SKM-1 (cell line): ENCODE results near the gene AFF3.
"Not testable (repeated sequence)": the region's sequence is repeated elsewhere in the genome, so short reads cannot be mapped to it uniquely, and the experiment has no call there.

Experiments used
- DNase-seq: peaks from one replicate; lab custom pipeline; 2025; ENCODE audit not compliant: unreplicated experiment; lab: John Stamatoyannopoulos, UW

AFF3 gene

DNA sequence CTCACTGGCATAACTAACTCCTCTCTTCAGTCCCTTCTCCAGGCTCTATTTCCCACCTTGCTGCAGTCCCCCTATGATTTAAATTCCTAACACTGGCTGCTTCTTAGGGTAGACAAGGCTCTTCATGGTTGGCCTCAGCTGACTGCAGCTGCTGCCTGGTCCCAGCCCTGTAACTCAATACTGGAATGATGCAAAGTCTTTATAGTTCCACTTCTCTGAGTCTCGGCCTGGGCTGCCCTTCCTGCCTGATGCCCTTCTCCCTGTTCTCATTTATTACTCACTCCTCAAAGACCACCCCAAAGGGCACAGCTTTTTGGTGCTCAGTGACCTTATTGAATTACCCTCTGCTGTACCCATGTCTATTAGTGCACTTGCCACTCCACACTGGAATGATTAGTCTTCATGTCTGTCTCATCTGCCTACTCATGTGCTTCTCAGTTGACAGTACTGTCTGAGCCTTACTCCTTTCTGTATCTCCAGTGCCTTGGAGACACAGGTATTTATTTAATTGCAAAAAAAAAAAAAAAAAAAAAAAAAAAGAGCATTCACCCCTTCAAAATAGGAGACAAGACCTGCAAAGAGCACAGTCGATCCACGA, 453.1 kb downstream of the AFF3 start:
- DNase-seq: no peak

DNA sequence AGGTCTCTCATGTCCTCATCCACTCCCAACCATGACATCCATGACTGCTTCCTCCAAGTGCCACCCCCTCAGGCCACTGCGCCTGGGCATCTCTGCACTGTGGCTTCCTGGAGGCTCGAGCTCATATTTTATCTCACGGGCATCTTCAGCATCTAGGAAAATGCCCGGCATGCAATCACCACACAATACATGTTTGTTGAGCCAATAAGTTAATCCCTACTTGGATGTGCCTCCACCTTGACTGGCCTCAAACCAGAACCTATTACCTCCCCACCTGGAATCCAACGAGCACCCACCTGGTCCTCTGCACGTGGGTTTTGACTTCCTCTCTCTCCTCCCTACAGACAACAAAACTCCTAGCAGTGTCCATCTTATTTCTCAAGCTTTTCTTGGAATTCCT, 453.7 kb downstream of the AFF3 start:
- no peak for DNase-seq

DNA sequence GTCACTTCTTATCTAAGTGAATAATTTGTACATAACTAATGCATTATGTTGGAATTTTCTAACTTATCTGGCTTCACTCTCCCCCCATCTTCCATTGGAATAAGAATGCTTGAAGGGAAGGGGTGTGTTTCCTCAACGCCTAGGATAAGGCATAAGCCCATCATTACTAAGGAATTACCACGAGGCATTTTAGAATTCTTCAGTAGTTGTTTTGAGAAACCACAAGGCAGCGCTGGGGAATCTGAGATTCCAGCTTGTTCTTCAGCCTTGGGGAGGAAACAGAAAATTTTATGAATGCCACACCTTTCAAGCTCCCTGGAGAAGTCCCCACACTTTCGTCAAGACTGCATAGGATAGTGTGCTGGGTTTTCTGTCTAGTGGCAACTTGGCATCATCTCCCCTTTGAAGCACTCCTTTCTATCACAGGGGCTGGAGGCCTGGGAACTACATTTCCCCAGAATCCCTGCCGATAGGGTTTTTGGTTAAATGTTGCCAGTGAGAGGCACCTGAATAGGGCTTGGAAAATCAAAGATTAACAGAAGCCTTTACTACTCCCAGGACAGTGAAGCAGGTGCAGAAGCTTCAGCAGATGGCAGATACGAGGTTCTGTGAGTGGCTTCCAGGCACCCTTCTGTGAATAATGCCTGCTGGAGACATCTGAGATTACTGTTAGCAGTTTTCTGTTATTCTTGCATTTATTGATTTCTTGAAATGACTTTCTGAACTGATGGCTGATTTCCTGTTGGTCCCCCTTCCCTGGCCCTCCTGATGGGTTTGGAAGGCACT, 459.9 kb downstream of the AFF3 start:
- DNase-seq: no peak

DNA sequence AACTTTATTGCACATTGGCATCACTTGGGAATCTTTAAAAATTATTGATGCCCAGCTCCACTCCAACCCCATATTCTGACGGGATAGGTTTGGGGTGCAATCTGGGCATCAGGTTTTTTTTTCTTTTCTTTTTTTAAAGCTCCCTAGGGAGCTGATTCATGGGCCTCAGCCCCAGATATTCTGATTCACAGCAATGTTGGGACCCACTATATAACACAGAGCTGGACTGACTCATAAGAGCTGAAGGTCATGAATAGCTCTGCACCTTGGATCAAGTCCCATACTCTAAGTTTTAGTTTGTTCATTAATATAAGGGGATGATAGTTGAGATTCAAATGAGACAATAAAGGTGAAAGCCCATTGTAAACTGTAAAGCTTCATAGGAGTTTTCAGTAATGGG, 461.4 kb downstream of the AFF3 start:
- no peak for DNase-seq

DNA sequence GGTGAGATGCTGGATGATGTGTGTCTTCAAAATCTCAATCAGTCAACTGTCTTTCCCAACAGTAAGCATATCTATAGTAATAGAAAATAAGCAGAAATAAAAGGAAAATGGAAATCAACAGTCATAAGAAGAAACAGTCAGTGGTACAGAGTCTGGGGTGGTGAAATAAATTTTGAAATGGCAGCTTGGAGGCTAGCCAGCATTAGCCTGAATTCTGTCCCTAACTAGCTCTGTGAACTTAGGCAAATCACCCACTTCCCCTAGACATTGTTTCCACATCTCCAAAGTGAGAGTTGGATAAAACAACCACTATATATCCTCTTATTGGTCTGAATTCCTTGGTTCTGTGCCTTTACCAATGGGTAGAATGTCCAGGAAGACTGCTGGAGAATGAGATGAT, 462.9 kb downstream of the AFF3 start:
- DNase-seq: peak; percentile 10

DNA sequence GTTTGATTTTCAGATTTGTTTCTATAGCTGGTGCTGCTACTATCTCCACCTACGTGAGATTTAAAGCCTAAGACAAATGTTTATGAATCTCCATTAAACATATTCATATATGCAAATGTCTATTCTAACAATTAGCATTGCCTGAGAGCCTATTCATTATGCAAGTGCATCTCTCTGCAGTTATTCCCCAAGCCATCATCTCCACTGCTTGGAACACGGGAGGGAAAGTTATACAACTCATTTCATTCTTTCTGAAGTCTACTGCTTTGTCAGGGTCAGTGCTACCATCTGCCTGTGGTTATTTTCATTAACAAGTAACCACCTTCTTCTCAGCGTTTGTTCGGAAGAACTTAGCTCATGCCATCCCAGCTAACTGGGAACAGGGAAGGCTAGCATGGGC, 463.8 kb downstream of the AFF3 start:
- DNase-seq: no peak

DNA sequence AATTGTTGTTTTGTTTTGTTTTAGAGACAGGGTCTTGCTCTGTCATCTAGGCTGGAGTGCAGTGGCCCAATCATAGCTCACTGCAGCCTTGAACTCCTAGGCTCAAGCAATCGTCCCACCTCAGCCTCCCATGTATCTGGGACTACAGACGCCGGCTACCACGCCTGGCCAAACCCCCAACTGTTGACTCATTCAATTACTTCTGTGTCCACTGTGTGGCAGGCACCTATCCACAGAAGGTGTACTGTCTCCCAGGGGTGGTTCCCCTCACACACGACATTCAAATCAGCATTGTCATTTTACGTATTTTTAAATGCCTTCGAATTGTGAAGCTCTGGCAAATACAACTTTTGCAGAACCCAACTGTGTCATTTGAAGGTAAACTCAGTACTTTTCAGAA, 464.6 kb downstream of the AFF3 start:
- no peak for DNase-seq

DNA sequence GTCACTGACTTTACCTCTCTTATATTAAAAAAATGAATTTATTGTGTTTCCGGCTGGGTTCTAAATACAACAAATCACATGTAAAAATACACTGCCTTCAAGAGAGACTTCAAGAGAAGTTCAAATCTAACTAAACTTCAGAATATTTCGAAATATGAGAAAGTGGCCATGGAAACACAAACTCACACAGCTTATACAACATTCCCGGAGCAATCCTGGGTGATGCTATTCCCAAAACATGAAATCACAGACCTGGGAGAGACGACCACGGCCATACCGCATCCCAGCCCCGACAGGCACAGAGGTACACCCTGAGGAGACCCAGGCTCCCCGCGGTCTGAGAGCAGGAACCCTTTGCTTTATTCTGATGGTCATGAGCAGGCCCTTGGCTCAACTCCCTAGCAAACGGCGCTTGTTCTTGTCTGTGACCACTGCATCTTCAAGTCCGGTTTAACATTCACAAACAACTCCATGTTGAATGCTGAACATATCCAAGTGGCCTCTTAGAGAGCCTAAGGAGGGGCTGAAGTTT, 467.2 kb downstream of the AFF3 start:
- no peak for DNase-seq

DNA sequence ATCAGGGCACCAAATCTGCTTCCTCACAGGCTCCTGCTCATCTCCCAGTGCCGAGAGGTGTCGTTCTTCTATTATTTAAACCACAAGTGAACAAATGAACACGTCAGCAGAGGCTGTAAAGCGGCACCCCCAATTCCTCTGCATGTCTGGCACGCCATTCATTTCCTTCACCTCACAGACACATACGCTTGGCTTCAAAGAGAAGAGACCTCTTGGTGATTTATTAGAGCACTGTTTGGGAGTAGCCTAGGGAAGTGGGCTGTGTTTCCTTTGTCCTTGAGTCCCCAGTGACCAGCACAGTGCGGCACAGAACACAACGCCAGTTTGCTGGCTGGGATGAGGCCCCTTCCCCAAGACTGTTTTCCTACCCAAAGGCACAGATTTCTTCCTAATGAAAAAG, 468.3 kb downstream of the AFF3 start:
- no peak for DNase-seq

DNA sequence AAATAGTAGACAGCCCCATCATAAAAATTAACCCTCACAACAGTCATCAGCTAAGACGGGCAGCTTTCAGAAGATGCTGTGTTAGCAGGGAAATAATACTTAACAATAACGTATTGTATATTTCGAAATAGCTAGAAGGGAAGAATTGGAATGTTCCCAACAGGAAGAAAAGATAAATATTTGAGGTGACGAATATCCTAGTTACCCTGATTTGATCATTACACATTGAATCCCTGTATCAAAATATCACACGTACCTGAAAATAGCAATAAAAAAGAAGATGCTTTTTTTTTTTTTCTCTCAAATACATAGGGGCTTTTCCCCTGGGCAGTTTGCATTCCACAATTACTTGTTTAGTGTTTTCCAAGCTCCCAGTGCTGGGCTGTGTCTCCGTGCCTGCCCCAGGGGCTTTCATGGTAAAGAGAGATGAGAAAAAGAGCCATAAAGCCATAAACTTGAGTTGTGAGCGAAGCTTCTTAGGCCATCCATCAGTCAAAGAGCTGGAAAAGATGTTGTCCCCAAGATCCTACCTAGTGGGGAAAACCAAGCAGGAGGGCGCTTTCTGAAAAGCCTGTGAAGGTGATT, 469.5 kb downstream of the AFF3 start:
- DNase-seq: no peak

DNA sequence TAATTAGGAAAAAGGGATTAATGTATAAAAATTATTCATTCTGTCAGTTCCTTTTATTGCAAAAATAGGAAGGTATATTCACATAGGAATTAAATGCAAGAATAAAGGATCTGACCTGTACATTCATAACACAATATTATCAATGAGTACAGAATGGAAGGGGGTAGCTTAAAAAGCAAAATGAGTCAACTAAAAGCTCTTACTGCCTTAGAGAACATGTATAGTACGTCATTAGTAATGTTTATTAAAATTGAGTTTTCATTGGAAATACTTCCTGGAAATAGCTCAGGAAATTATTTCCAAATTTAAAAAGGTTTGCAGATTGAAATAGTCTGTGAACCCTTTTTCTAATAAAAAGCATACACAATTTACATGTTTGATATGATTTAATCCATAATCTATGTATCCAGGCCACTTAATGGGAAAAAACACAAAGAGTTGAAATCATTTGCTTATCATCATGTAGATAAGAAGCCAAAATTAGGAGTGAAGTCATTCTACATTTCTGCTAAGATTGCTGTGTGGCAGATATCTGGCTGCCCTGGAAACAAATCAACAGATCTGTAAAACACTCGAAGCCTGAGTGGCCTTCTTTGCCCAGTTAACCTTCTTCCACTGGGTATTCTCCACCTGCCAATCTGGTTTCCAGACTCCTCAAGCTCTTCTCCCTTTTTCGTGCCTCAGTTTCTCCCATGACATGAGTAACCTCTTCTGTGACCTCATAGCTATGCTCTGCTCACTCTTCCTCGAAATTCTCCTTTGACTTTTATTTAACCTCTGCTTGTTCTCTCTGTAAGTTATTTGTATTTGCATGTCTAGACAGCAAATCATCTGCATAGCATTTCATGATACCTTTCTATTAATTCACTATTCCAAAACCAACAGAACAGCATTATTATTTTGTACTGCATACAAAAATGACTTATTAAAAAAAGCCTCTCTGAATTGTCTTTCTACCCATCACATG, 471.3 kb downstream of the AFF3 start:
- DNase-seq: no peak

DNA sequence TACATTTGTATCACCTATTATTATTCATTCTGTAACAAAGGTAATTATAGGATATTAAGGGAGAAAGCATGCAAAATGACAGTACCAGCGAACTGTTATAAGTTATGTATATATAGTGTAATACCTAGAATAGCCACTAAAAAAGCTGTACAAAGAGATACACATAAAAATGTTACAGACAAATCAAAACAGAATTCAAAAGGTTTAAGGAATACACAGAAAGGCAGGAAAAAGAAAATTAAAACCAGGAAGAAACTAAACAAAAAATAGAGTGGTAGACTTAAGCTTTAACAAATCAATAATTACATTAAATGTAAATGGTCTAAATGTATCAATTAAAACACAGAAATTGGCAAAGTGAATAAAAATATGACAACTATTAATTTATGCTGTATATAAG, 476.1 kb downstream of the AFF3 start:
- no peak for DNase-seq

DNA sequence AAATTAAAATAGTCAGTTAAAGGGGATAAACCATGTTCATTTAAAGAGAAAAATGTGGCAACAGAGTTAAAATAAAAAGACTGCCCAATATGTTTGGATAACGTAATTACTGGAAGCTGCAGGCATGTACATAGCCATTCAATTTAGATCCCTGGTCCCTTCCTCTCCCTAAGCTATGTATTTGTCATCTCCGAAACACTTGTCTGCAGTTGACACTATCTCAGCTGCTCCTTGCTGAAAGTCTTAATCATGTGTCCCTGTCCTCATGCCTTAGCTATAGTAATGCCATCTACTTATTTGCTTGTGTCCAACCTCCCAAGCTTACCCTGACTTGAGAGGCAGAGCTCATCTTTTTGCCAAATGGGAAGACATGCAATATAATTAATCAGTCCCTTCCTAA, 478.7 kb downstream of the AFF3 start:
- DNase-seq: no peak

DNA sequence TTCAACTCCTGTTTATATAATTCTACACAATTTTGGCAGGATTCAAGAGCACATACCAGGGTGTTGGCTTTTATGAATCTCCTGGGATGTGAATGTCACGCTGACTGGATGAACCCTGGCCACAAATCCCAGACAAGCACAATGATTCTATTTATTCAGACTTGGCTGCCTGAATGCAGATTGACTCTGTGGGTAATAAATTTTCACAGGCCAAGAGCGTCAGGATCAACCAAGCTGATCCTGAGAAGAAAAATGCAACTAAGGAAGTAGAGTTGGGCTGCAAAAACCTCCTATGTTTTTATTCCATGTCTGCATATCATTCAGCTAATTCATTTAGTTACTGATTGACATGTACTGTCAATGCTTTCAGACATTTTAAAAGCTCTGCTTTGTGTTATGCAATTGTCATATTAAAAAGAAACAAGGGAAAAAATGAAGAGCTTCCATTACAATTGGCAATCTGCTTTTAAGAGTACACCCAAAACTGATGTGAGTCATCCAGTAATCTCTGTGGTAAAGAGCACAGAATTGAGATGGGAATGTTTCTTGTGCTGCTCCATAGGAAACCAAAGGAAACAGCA, 479.5 kb downstream of the AFF3 start:
- DNase-seq: no peak

DNA sequence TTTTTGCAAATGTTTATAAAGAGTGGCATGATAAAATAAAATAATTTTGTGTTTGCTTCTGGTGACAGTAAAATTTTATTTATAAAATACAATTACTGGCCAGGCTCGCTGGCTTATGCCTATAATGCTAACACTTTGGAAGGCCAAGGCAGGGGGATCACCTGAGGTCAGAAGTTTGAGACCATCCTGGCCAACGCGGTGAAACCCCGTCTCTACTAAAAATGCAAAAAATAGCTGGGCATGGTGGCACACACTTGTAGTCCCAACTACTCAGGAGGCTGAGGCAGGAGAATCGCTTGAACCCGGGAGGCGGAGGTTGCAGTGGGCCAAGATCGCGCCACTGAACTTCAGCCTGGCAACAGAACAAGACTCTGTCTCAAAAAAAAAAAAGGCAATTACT, 480.6 kb downstream of the AFF3 start:
- DNase-seq: not testable (repeated sequence)

DNA sequence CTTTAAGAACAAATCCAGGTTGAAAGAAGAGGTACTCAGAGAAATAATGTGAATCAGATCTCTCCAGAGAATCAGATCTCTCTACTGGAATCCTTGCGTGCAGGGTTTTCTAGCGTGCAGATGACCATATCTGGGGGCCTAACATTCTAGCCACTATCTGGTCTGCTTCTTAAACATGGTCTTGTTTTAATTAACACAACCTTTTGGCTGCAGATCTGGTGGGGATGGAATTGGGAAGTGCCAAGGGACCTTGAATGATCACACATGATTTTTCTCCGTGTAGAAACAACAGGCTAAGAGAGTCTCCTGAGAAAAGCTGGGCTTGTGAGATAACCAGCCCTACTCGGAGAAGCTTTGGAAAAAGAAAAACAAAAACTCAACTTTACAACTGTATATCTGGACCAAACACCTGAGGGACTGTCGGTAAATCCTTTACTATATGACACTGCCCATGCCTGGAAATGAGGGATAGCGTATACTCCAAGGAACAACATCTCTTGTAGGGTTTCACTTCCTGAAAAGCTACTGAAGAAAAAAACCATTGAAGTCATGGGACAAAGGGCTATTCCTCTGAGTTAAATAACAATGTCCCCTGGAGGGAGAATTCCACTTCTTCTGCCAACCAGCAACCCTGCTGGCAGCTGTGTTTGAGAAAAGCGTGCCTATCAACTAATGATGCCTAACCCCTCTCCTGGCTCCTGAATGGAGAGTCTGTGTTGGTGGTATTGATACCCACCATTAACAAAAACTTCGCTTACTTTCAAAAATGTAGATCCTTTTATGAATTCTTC, 481.6 kb downstream of the AFF3 start:
- DNase-seq: no peak

DNA sequence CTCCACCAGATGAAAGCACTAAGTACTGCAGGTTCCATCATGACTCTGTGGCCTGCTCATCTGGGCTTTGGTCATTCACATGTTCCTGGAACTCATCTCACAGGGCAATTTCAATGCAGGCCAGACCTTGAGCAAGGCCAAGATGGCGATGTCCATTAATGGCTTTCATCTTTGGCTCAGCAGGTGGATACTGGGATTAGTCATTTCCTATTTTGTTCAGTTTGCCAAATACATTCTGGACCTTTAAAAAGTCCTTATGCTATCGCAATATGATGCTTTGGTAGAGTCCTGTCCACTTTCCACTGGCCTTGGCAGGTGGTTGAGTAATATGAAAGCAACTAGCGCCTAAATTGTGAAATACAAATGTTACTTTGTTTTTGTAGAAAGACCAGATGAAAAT, 482.5 kb downstream of the AFF3 start:
- no peak for DNase-seq

DNA sequence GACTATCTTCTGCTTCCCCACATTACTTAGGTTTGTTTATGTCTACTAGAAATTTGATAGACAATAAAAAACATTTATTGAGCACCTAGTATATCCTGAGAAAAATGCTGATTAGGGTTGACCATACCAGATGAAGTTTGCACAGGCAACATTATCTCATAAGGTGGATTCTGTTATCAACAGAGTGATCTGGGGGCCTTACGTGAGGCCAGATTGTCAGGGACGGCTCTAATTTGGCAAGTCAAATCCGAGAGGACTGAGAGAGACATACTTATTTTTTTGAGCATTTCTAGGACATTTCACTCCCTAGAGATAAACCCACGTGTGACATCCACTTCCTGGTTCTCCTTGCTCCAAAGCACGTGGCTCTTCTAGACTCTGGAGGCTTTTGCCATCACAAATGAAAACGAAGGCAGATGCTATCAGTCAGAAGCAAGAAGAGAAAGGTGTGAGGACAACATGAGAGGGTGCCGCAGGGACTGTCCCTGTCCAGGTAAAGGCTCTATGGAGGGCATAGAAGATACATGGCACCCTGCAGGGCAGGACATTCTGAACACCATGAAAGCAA, 484.6 kb downstream of the AFF3 start:
- DNase-seq: no peak

DNA sequence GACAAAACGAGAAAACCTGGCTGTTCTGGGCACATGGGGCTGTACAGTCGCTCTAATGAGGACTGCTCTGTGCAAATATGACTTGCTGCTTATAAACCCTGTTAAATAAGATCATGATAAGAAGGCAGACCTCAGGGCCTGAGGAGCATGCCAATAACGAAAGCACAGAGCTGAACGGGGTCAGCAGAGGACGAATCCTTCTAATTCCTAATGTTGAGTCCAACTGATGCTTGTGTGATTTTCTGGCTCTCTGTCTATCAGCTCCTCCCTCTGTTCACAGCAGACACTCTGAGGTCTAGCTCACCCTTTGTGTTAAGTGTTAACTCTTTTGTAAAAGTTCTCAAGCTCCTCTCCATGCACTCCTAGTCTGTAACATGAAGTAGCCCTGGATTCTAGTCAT, 485.4 kb downstream of the AFF3 start:
- DNase-seq: no peak

DNA sequence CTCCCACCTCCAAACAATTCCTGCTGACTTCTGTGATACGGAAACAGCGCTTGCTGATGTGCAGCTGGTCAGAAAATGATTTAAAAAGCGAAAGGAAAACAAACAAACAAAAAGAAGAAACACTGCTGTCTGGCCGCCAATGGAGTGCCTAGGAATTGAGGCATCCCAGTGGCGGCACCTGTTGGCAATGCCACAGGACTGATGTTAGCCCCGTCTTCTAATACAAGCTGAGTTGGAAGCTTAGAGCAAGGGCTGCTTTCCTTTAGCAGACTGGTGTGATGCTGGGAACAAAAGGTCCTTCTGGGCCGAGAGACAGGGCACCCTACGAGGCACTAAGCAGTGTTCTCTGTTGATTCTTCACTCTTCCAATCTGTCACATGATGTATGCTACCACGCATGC, 489.0 kb downstream of the AFF3 start:
- no peak for DNase-seq
